Measurements from ENCODE around the gene RASA1.

GRCh38 chr5:87278590-87279100 is 11.0 kb downstream of the RASA1 start:
- TF ChIP-seq CTCF (IDR thresholded peaks at IDR 0.05 in 8 of 11, conservative IDR thresholded peaks at IDR 0.05 in 3 of 11) (no peak), POLR2AphosphoS5 (IDR thresholded peaks at IDR 0.05) (no peak)

Data from spleen (tissue), 7 donors.